HCT116 (cell line): Measurements from ENCODE around the gene OR1F1.

ENCODE experiments used
- CTCF ChIP-seq, 3 experiments: fragments of 200-600 bp in 1 of 3; sonication (generic) in 1 of 3; IDR thresholded peaks in 2 of 3; conservative IDR thresholded peaks in 1 of 3; 2 replicates each; pipeline ENCODE4 v1.5.1; 2012 to 2017; ENCODE audit warnings: low read depth in 2 of 3, low read length in 2 of 3, antibody characterized with exemption in 1 of 3, borderline replicate concordance in 1 of 3, control low read depth in 1 of 3, mild to moderate bottlenecking in 1 of 3, mixed read lengths in 1 of 3, mixed run types in 1 of 3, moderate library complexity in 1 of 3; ENCODE audit not compliant: insufficient read depth in 1 of 3
- EZH2 ChIP-seq: fragments of 200-600 bp; sonication (generic); IDR thresholded peaks from 2 replicates; pipeline ENCODE4 v1.6.1; 2017; ENCODE audit warnings: antibody characterized with exemption, mixed run types
- POLR2A ChIP-seq: IDR thresholded peaks from 2 replicates; pipeline ENCODE4 v1.7.0; 2011; ENCODE audit warnings: borderline replicate concordance; ENCODE audit not compliant: insufficient read depth, insufficient read length; ENCODE audit errors: extremely low read depth

GRCh38 chr16:3147757-3148104 is 40.3 kb upstream of the OR1F1 start:
- TF ChIP-seq CTCF (IDR thresholded peaks at IDR 0.05 in 2 of 3, conservative IDR thresholded peaks at IDR 0.05 in 1 of 3; ENCODE audit: borderline replicate concordance in 1 of 3, insufficient read depth in 1 of 3, low read depth in 2 of 3, low read length in 2 of 3) (no peak), POLR2A (no peak), EZH2 (no peak)
